Measurements from ENCODE around the gene P2RY4. TPM values are rescaled to one million over a fixed set of nuclear protein-coding genes. Genes with fewer than 3 reads are reported as not detected.

The P2RY4 gene
- 1 to 10 TPM in 1 of 4 donors, under 1 TPM in 1, not detected in 2; 0.56 to 1.6 TPM for total RNA-seq

GRCh38 chrX:70260104-70260503 is at the start of gene P2RY4:
Gene P2RY4, minus strand, starts transcription at chrX:70260204. Its CDS starts 580 bp downstream, at chrX:70259624.
- H3K36me3 ChIP-seq: no peaks in the 10 kb centered on the region
- H3K4me3 ChIP-seq (replicated peaks in 1 of 3): no peak within 1 kb of the TSS
- no peak within 1 kb of the TSS for H3K27ac ChIP-seq
- TF ChIP-seq CTCF (IDR thresholded peaks at IDR 0.05) (no peak), POLR2A (IDR thresholded peaks at IDR 0.05) (no peak)
- H3K27me3 ChIP-seq: no peaks in the 10 kb centered on the region
- WGBS, 2 donors: 82 to 86% methylated on average over 2 to 4 of the region's 4 CpGs
- no peaks in the 10 kb centered on the region for H3K9me3 ChIP-seq
- intact Hi-C loops (cut with DNase I): no loop called here
- no peak for DNase-seq
- H3K4me1 ChIP-seq: no peaks in the 10 kb centered on the region

GRCh38 chrX:70301716-70302115 is 41.7 kb upstream of the P2RY4 start:
- intact Hi-C loops (cut with DNase I): no loop called here
- Histone ChIP-seq H3K9me3 (no peaks in the 10 kb centered on the region), H3K4me3 (replicated peaks in 1 of 3) (no peak overlapping the region), H3K27ac (no peak overlapping the region), H3K36me3 (no peaks in the 10 kb centered on the region), H3K27me3 (no peaks in the 10 kb centered on the region), H3K4me1 (no peaks in the 10 kb centered on the region)
- 44 to 85% methylated on average over 3 of the region's 3 CpGs for WGBS, 2 donors
- DNase-seq: no peak
- no peak for TF ChIP-seq CTCF (IDR thresholded peaks at IDR 0.05)
- TF ChIP-seq POLR2A (IDR thresholded peaks at IDR 0.05): no peak

GRCh38 chrX:70293621-70294020 is 33.6 kb upstream of the P2RY4 start:
- Histone ChIP-seq H3K9me3 (no peaks in the 10 kb centered on the region), H3K27ac (no peak overlapping the region), H3K27me3 (no peaks in the 10 kb centered on the region), H3K4me3 (replicated peaks in 1 of 3) (no peak overlapping the region), H3K36me3 (no peaks in the 10 kb centered on the region), H3K4me1 (peaks cover 0 to 7% of the 10 kb centered on the region in 2 donors)
- no peak for TF ChIP-seq CTCF (IDR thresholded peaks at IDR 0.05)
- no peak for TF ChIP-seq POLR2A (IDR thresholded peaks at IDR 0.05)
- intact Hi-C loops (cut with DNase I): no loop called here
- 92 to 94% methylated on average over 5 of the region's 5 CpGs for WGBS, 2 donors
- DNase-seq: no peak

- no peak for DNase-seq
- TF ChIP-seq POLR2A (IDR thresholded peaks at IDR 0.05): no peak
- TF ChIP-seq CTCF (IDR thresholded peaks at IDR 0.05): no peak
- no peak overlapping the region for H3K4me3 ChIP-seq (replicated peaks in 1 of 3)
- intact Hi-C loops (cut with DNase I): no loop called here
- H3K36me3 ChIP-seq: no peaks in the 10 kb centered on the region
- 0% methylated on average over 1 of the region's 1 CpG for WGBS, 2 donors
- peaks cover 0 to 7% of the 10 kb centered on the region in 2 donors for H3K4me1 ChIP-seq
- H3K27me3 ChIP-seq: no peaks in the 10 kb centered on the region
- no peak overlapping the region for H3K27ac ChIP-seq
- no peaks in the 10 kb centered on the region for H3K9me3 ChIP-seq
Observed at GRCh38 chrX:70292788-70293187, 32.8 kb upstream of the P2RY4 start.

- peaks cover 0 to 2% of the 10 kb centered on the region in 2 donors for H3K36me3 ChIP-seq
- H3K4me3 ChIP-seq (replicated peaks in 1 of 3): peak within 1 kb of the TSS in 2 of 3 donors; percentile 23 to 37
- TF ChIP-seq CTCF (IDR thresholded peaks at IDR 0.05) (no peak), POLR2A (IDR thresholded peaks at IDR 0.05) (peak in 1 of 2 donors; percentile 40)
- intact Hi-C loops (cut with DNase I): no loop called here
- 0% methylated on average over 26 of the region's 62 CpGs for WGBS, 2 donors
- DNase-seq: peak; percentile 77 to 78
- no peaks in the 10 kb centered on the region for H3K27me3 ChIP-seq
- H3K4me1 ChIP-seq: peaks cover 0 to 7% of the 10 kb centered on the region in 2 donors
- H3K9me3 ChIP-seq: no peaks in the 10 kb centered on the region
- H3K27ac ChIP-seq: peak within 1 kb of the TSS in 1 of 3 donors; percentile 24
Observed at GRCh38 chrX:70289793-70290770, 30.1 kb upstream of the P2RY4 start, which contains the start of the genes KIF4A and PDZD11. Gene KIF4A, plus strand, starts transcription at chrX:70290104. Its CDS starts 355 bp downstream, at chrX:70290459. Gene PDZD11, minus strand, starts transcription at chrX:70289927. Its CDS starts 586 bp downstream, at chrX:70289341.
